NCI-H1092 treated with DMSO at 0.1 percent for 48 hours (cell line): ENCODE data around the gene NADK2.

ENCODE experiments used
- DNase-seq: peaks from one replicate; lab custom pipeline; 2025; lab: John Stamatoyannopoulos, UW

NADK2 gene

DNA sequence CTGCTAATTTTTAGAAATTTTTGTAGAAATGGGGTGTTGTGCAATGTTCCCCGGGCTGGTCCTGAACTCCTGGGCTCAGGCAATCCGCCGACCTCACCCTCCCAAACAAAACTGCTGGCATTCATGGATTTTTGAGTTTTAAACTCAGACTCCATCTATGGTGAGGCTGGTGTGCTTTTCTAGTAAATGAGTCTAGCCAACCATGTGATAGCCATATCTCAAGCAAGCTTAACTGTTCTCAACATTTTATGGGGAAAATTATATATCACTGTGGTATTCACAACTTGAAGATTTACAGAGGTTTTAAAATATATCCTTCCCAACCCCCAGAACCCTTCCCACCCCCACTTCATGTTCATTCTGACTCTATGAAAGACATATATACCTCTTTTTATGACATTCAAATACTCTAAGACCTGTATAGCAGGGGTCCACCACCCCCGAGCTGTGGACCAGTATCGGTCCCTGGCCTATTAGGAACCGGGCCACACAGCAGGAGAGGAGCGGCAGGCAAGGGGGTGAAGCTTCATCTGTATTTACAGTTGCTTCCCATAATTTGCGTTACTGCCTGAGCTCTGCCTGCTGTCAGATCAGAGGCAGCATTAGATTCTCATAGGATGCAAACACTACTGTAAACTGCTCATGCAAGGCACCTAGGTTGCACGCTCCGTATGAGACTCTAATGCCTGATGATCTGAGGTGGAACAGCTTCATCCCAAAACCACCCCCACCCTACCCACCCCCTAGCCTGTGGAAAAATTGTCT lies 4.5 kb upstream of the NADK2 start:
- DNase-seq, result no peak

DNA sequence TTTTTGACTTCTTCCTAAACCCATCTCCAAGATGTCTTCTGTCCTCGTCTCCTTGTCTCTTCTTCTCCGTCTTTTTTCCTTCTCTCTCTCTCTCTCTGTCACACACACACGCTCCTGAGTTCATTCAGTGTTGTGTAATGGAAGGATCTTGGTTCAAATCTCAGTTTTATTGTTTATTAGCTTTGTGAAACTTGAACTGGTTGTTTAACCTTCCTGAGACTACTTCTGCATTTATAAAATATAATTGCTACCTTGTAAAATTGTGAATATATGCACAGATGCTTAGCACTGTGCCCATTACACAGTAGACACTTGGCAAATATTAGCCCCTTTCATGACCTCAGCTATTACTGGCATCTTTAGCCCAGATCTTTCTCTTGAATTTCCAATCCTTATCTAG lies 2.4 kb upstream of the NADK2 start:
- DNase-seq, result no peak

DNA sequence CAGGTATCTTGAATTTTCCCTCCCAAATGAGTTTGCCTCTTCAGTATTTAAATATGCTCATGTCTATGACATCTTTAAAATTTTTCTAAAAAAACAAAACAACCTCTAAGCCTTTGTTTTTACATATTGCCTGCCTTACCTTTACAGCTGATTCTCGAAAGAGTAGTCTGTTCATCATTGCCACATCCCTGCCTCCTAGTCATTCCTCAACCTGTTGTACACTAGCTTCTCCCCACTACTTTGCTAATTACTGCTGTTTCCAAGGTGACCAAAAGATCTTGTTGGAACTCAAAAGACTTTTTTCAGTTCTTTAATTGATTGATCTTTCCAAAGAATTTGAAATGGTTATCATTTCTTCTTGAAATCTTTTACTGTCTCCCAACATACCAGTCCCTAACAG lies 1.9 kb upstream of the NADK2 start:
- DNase-seq, result no peak

DNA sequence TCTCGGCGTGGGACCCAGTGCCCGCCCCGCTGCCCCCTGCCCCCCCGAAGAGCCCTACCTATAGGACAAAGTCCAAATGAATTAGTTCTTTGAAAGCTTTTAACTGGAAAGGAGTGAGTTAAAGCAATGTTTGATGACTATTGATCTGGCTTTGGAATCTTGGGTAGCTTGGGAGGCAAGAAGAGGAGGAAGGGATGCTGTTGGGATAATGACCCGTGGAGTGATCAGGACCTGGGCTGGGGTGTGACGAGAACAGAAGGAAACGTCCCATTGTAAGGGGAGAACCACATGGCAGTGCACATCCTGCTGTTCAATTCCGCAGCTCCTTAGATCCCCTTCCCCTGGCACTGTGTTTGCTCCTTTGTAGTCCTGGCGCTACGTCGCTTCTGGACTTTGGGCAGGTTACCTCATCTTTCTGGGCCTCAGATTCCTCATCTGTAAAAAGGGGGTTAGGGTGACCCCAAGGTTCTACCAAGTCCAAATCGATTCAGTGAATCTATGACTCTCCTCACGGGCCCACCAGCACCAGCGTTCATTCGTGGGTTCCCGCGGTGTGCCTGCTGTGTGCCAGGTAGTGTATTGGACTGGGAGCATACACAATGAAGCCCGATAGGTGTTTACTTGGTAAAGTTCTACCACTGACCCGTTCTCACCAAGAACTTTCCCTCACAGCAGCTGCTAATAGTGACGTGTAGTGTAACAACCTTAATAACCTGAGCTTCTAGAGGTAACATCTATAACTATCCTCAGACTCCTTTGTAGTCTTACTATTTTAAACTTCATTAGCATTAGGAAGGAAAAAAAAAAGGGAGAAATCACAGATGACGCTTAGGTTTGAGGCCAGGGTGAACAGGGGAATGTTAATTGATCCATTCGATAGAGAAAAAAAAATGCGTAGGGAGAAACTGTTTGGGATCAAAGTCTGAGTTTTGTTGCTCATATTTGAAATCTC lies 1.1 kb upstream of the NADK2 start:
- DNase-seq, result no peak

DNA sequence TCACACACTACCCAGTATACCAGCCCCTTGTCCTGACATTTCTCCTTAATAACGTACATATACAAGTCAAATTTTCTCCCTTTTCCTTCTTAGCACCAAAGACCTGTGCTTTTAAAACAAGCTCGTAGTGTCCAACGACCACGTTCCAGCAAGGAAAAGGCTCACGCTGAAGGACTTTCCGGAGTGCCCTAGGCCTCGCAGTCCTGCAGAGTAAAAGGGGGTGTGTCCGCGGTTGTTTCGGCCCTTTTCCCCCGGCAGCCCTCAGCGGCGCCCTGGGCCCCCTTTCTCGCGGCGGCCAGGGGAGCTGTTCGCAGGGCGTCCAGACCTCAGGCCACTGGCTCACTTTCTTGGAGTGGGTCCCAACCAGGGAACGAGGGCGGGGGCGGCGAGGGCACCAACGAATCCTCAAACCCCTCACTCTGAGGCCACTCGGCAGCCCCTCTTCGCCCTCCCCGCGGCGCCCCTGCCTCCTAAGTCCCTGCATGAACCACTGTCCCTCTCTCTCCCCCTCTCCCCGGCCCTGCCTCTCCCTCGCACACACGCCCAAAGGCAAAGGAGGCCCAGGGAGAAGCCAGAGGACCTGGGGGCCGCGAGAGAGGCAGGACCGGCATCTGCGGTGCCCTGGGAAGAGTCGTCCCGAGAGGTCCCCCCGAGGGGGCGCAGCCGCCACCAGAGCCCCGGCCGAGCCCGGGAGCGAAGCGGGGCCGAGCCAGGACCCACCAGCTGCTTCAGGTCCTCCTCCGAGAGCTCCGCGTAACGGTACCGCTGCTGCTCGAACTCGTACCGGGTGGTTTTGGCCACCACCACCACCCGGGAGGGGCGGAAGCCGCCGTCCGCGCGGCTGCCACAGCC lies 720 bp downstream of the NADK2 start:
- peak; percentile 29 for DNase-seq

DNA sequence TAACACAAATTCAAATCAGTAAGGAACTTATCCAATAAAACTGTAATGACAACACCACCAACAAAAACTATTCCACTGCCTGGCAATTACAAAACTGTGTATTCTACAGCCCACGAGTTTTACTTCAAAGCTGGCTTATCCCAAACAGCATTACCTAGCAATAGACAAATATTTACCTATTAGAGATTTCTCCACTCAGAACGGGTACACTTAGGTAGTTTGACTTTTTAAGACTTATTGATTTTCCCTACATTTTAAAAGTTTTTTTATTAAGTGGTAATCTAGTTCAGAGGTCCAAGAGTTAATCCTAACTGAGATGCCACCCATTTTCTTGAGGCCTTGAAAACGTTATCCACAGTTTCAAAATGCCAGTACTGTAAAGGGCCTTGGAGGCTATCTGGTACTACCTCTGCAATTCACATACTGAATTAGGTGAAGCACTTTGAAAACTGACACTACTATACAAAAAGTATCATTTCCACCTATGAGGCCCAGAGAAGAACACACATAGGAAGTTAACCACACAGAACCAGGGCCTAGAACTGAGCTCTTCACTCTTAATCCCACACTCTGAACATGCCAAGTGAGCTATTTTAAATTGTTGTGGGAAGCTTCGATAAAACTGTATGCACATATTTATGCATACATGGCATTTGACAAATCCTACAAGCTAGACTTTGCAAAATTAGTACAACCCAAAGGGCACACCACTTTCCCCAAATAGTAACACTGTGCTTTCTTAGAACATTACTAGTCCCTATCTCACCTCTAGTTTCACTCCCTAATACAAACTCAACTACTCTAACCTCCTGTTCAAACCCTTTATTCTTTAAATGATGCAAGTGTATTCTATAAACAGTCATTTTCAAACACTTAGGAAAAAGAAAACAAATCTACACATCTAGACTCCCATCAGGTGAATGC lies 2.1 kb downstream of the NADK2 start:
- peak; percentile 1 for DNase-seq

DNA sequence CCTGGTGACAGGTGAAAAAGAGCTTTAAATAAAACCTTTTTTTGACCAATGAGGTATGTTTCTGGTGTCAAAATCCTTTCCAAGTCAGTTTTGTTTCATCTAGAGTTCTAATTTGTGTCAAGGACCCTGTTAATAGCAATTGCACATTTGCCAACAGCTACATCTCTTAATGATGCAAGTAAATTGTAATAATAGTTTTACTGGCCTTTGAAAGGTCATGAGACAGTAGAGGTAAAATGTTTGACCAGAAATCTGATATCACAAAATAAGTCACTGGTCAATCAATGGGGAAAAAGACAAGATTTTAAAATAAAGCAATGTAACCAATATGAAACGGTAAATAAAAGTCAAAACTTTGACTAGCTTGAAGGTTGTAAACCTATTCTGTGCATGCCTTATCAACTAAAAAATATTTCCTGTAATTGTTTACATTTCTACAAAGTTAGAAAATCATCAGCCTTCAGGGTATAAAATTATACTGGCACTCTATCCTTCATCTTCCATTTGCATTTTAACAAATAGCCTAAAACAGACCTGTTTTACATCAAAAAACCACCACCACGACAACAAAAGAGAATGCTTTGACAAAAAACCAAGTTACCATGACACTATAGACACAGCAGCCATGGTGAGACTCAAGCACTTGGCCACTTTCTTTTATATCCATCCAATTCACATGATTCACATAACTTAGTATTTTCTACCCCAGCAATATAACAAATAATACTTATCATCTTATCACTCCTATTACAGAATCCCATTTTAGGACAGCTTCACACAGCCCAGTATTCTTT lies 3.0 kb downstream of the NADK2 start:
- no peak for DNase-seq

DNA sequence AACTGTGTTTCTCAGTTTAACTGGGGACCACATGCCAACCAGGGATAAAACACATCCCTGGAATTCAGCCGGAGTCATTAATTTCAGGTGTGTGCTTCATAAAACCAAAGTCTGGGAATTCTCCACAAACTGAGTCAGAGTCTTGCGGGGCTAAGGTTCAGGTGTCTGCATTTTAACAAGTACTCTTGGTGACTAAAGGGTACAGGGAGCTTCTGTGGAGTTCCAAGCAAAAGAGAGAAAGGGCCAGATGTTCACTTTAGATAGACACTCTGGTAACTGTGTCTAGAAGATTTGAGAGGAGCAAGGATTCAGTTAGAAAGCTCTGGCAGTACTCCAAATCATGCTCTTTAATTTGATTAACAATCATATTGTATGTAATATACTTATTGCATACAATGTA lies 4.0 kb downstream of the NADK2 start:
- DNase-seq, result no peak

DNA sequence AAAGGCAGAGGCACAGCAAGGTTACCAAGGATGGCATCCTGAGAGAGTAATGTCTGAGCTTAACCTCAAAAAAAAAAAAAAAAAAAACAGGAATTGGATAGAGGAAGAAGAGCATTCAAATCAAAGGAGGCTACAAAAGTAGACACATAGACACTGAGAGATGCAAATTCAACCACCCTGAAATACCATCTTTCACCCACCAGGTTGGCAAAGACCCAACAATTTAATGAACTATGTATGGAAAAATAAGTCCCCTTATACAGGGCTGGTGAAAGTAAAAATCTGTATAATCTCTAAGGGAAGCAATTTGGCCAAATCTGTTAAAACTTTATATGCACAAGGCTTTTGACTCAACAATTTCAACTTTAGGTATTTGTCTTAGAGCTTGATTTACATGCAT lies 4.9 kb downstream of the NADK2 start:
- no peak for DNase-seq

DNA sequence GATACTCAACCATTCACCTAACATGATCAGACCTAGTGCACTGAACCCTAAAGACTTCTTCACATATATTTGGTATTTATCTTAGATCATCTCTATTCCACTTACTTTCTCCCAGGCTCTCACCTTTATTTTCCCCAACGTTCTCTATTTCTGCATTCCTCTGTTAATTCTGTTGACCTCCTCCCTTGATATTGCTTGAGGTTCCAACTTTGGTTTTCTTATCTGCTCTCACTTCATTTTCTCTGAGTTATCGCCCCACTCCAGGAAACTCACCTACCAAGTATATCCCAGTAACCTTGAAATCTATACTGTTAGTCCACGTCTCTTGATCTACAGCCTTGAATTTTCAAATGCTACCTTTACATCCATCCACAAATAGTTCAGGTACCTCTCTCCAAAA lies 9.2 kb downstream of the NADK2 start:
- no peak for DNase-seq

DNA sequence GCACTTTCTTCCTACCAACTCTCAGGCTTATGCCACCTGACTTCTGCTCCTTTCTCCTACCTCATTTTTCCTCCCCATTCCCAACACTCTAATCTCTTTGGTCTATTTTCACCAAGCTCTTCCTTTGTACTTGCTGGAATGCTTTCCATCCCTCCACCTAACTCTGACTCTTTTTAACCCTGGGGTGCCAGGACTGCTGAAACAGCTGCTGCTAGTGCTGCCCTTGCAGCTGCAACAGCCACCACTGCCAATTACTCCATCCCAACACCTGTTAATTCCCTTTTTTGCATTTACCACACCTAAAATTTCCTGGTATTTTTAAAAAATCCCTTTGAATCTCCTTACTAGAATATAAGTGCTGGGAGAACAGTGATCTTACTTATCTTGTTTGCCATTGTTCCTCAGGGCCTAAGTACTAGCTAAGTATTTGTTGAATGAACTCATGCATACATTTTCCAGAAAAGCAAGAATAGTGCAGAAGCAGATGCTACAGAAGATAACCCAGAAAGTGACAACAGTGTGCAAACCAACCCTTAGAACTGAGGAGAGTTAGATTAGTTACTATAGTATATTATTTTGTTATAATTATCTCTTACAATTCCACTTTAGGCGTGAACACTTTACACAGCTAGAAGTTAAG lies 11.5 kb downstream of the NADK2 start:
- no peak for DNase-seq

DNA sequence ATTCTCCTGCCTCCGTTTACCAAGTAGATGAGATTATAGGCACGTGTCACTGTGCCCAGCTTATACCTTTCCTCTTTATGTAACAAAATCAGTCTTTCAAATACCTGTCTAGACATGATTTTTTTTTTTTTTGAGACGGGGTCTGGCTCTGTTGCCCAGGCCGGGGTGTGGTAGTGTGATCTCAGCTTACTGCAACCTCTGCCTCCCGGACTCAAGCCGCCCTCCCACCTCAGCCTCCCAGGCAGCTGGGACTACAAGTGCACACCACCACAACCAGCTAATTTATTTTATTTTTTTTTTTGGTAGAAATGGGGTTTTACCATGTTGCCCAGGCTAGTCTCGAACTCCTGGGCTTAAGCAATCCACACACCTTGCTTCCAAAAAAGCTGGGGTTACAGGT lies 13.2 kb downstream of the NADK2 start:
- no peak for DNase-seq

DNA sequence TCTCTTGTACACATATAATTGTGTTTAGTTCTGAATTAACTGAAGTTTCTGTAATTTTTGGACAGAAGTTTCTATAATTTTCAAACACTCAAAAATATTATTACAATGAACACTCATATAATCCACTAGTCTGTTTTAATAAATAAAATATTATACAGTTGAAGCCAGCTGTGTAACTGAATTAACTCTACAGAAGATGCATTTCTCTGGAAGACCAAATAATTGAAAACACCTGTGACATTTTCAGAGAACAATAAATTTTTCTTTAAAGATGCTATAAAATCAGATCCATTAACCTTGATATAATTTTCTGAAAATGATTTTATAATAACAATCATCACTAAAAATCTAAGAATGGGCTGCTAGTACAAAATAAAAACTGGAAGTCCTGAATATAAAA lies 14.7 kb downstream of the NADK2 start:
- DNase-seq, result no peak

DNA sequence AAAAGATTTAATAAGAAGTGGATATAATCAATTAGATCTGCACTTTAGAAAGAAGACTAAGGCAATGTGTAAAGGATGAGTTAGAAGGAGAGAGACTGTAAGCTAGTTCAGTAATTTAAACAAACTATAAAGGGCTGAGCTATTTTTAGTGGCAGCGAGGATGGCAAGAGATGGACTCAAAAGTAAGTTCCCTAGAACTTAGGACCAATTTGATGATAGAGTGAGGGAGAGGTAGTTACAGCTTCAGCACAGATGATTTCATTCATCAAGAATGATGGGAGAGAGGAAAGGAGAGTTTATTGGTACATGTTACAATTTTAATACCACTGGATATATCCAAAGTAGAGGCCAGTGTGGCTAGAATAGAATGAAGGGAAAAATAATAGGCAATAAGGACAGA lies 19.1 kb downstream of the NADK2 start:
- DNase-seq, result no peak

DNA sequence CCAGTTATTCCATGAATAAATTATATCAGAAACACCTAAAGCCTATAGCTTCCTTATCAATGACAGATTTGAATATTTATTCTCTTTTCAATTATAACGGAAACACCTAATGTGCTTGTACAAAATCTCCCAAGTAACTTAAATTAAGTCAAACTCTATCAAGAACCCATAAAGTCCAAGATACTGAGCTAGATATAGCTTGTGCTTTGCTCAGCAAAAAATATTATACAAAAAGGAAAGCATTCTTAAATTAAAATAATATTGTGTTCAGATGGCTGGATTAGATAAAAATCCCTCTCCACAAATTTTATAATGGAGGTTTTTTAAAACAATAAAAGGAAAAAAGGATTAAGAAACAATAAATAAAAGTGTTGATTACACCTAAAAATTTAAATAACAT lies 23.7 kb downstream of the NADK2 start:
- no peak for DNase-seq

DNA sequence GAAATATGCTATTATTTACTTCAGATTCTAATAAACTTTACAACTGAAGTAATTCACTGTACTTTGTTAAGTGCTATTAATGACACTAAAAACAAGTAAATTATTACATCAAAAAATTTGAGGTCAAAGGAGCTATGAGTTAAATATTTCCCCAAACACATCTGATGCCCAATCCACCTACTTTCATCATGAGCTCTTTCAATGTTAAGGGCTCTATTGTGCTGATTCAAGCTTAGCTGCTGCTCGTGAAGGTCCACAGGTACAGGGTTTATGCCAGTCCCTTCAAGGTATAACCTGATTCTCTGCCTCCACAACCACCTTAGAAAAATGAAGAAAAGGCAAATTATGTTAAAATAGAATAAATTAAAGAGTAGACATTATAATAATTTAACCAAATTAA lies 24.2 kb downstream of the NADK2 start:
- no peak for DNase-seq

DNA sequence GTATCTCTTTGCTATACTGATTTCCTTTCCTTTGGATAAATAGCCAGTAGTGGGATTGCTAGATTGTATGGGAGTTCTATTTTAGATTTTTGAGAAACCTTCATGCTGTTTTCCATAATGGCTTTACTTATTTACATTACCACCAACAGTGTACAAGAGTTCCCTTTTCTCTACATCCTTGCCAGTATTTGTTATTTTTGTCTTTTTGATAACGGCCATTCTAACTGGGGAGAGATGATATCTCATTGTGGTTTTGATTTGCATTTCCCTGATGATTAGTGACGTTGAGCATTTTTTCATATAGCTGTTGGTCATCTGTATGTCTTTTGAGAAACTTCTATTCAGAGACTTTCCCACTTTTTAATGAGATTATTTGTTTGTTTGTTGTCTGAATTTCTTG lies 25.8 kb downstream of the NADK2 start:
- DNase-seq, result no peak

DNA sequence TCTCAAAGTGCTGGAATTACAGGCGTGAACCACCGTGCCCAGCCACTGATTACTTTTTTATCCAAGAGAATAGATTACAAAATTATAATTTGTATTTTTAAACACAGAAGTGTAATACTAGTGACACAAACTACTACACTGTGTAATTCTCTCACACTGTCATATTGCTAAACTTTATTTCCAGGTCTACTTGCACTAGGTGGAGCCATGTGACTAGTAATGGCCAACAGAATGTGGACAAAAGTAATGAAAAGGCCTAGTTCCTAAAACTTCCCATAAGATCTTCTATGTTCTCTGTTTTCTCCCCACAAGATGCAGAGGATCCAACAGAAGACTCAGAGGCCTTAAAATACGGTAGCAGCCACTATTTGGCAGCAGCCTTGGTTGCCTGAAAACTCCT lies 27.3 kb downstream of the NADK2 start:
- no peak for DNase-seq

DNA sequence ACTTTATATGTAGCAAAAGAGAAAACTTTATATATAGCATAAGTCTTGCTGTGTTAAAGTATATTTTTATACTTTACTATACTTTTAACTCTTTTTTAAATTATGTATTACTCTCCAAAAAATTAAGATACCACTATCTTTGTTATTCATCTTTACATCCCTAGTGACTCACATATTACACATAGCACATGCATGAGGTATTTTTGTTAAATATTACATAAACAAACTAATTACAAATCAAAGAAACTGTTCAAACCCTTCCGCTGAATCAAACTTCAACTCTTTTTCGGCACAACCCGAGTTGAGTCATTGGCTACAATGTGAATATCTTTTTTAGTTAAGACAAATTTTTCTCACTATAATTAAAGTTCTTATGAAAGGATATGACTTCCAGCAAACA lies 32.1 kb downstream of the NADK2 start:
- no peak for DNase-seq

DNA sequence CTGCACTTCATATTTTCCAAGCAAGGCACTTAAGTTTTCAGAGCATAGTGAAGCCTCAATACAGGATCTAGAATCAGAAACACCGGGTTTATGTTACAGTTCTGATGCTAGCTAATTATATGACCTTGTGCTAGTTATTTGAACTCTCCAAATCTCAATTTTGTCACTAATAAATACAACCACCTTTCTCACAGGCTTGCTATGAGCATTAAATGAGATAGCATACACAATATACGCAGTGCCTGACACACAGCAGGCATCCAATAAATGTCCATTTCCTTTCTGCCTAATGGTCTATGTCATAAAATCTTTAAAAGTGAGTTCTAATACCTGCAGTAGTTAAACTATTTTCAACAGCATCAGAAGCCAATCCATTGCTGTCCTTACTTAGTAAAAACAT lies 32.9 kb downstream of the NADK2 start:
- no peak for DNase-seq
